Ishikawa (cell line): Measurements from ENCODE around the gene KCNMB2.

Experiments used
- CEBPB ChIP-seq: IDR thresholded peaks from 2 replicates; pipeline ENCODE4 v1.6.1; 2012
- CREB1 ChIP-seq: IDR thresholded peaks from 2 replicates; pipeline ENCODE4 v1.6.1; 2012; ENCODE audit warnings: low read depth
- EGR1 ChIP-seq: IDR thresholded peaks from 2 replicates; pipeline ENCODE4 v1.6.1; 2012
- EP300 ChIP-seq: IDR thresholded peaks from 2 replicates; pipeline ENCODE4 v1.6.1; 2012; ENCODE audit warnings: borderline replicate concordance
- MAX ChIP-seq: IDR thresholded peaks from 2 replicates; pipeline ENCODE4 v1.6.1; 2012
- RAD21 ChIP-seq: IDR thresholded peaks from 2 replicates; pipeline ENCODE4 v1.6.1; 2012; ENCODE audit warnings: low read depth
- TAF1 ChIP-seq: IDR thresholded peaks from 2 replicates; pipeline ENCODE4 v1.6.1; 2012; ENCODE audit warnings: low read depth, mild to moderate bottlenecking
- TEAD4 ChIP-seq: IDR thresholded peaks from 2 replicates; pipeline ENCODE4 v1.6.1; 2012
- YY1 ChIP-seq: IDR thresholded peaks from 2 replicates; pipeline ENCODE4 v1.6.1; 2012; ENCODE audit warnings: low read depth
- ZBTB7A ChIP-seq: IDR thresholded peaks from 2 replicates; pipeline ENCODE4 v1.6.1; 2012; ENCODE audit warnings: low read depth
- TF ChIP-seq, protein P1 (sequence below): IDR thresholded peaks from 2 replicates; pipeline ENCODE4 v1.6.1; 2012; ENCODE audit warnings: low read depth, mild to moderate bottlenecking
- TF ChIP-seq, protein P2 (sequence below): IDR thresholded peaks from 2 replicates; pipeline ENCODE4 v1.6.1; 2012

GRCh38 chr3:178629430-178630178 is 93.4 kb downstream of the KCNMB2 start:
- TF ChIP-seq MAX (no peak), RAD21 (no peak), TAF1 (no peak), YY1 (no peak), EP300 (no peak), EGR1 (no peak), TEAD4 (no peak), ZBTB7A (no peak), CREB1 (no peak), CEBPB (no peak)
- TF ChIP-seq, protein P1, sequence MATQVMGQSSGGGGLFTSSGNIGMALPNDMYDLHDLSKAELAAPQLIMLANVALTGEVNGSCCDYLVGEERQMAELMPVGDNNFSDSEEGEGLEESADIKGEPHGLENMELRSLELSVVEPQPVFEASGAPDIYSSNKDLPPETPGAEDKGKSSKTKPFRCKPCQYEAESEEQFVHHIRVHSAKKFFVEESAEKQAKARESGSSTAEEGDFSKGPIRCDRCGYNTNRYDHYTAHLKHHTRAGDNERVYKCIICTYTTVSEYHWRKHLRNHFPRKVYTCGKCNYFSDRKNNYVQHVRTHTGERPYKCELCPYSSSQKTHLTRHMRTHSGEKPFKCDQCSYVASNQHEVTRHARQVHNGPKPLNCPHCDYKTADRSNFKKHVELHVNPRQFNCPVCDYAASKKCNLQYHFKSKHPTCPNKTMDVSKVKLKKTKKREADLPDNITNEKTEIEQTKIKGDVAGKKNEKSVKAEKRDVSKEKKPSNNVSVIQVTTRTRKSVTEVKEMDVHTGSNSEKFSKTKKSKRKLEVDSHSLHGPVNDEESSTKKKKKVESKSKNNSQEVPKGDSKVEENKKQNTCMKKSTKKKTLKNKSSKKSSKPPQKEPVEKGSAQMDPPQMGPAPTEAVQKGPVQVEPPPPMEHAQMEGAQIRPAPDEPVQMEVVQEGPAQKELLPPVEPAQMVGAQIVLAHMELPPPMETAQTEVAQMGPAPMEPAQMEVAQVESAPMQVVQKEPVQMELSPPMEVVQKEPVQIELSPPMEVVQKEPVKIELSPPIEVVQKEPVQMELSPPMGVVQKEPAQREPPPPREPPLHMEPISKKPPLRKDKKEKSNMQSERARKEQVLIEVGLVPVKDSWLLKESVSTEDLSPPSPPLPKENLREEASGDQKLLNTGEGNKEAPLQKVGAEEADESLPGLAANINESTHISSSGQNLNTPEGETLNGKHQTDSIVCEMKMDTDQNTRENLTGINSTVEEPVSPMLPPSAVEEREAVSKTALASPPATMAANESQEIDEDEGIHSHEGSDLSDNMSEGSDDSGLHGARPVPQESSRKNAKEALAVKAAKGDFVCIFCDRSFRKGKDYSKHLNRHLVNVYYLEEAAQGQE, result no peak
- TF ChIP-seq, protein P2, sequence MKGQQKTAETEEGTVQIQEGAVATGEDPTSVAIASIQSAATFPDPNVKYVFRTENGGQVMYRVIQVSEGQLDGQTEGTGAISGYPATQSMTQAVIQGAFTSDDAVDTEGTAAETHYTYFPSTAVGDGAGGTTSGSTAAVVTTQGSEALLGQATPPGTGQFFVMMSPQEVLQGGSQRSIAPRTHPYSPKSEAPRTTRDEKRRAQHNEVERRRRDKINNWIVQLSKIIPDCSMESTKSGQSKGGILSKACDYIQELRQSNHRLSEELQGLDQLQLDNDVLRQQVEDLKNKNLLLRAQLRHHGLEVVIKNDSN, result no peak
